ENCODE measurements around the gene MAN1A1.

Gene MAN1A1

GRCh38 chr6:119326291-119327005 is 23.1 kb downstream of the MAN1A1 start:
- in situ Hi-C loops (cut with MboI; ENCODE audit: low sequenced_read_pairs): no loop called here

GRCh38 chr6:119325559-119326265 is 23.8 kb downstream of the MAN1A1 start:
- in situ Hi-C loops (cut with MboI; ENCODE audit: low sequenced_read_pairs): no loop called here

GRCh38 chr6:119324718-119325117 is 24.8 kb downstream of the MAN1A1 start:
- in situ Hi-C loops (cut with MboI; ENCODE audit: low sequenced_read_pairs): no loop called here

- in situ Hi-C loops (cut with MboI; ENCODE audit: low sequenced_read_pairs): no loop called here
These were observed 25.6 kb downstream of the MAN1A1 start for GRCh38 chr6:119323931-119324330.

GRCh38 chr6:119323478-119323877 is 26.1 kb downstream of the MAN1A1 start:
- in situ Hi-C loops (cut with MboI; ENCODE audit: low sequenced_read_pairs): no loop called here

GRCh38 chr6:119322715-119323350 is 26.7 kb downstream of the MAN1A1 start:
- in situ Hi-C loops (cut with MboI; ENCODE audit: low sequenced_read_pairs): no loop called here

GRCh38 chr6:119322034-119322433 is 27.5 kb downstream of the MAN1A1 start:
- in situ Hi-C loops (cut with MboI; ENCODE audit: low sequenced_read_pairs): no loop called here

GRCh38 chr6:119319694-119320093 is 29.9 kb downstream of the MAN1A1 start:
- in situ Hi-C loops (cut with MboI; ENCODE audit: low sequenced_read_pairs): no loop called here

GRCh38 chr6:119318730-119319129 is 30.8 kb downstream of the MAN1A1 start:
- in situ Hi-C loops (cut with MboI; ENCODE audit: low sequenced_read_pairs): no loop called here

GRCh38 chr6:119318176-119318575 is 31.4 kb downstream of the MAN1A1 start:
- in situ Hi-C loops (cut with MboI; ENCODE audit: low sequenced_read_pairs): no loop called here

GRCh38 chr6:119317007-119317406 is 32.6 kb downstream of the MAN1A1 start:
- in situ Hi-C loops (cut with MboI; ENCODE audit: low sequenced_read_pairs): no loop called here

GRCh38 chr6:119314885-119315272 is 34.7 kb downstream of the MAN1A1 start:
- in situ Hi-C loops (cut with MboI; ENCODE audit: low sequenced_read_pairs): no loop called here

- in situ Hi-C loops (cut with MboI; ENCODE audit: low sequenced_read_pairs): no loop called here
These were observed 35.4 kb downstream of the MAN1A1 start for GRCh38 chr6:119313937-119314884.

- in situ Hi-C loops (cut with MboI; ENCODE audit: low sequenced_read_pairs): no loop called here
These were observed 36.7 kb downstream of the MAN1A1 start for GRCh38 chr6:119312875-119313338.

- in situ Hi-C loops (cut with MboI; ENCODE audit: low sequenced_read_pairs): no loop called here
These were observed 37.1 kb downstream of the MAN1A1 start for GRCh38 chr6:119312441-119312840.

GRCh38 chr6:119311514-119312142 is 37.9 kb downstream of the MAN1A1 start:
- in situ Hi-C loops (cut with MboI; ENCODE audit: low sequenced_read_pairs): no loop called here

GRCh38 chr6:119310486-119311036 is 39.0 kb downstream of the MAN1A1 start:
- in situ Hi-C loops (cut with MboI; ENCODE audit: low sequenced_read_pairs): no loop called here

GRCh38 chr6:119308991-119309657 is 40.4 kb downstream of the MAN1A1 start:
- in situ Hi-C loops (cut with MboI; ENCODE audit: low sequenced_read_pairs): no loop called here

GRCh38 chr6:119308048-119308570 is 41.5 kb downstream of the MAN1A1 start:
- in situ Hi-C loops (cut with MboI; ENCODE audit: low sequenced_read_pairs): no loop called here

Data from hTERT RPE-1 (cell line).